HepG2 (cell line): ENCODE results near the gene ZBTB25. TPM values are rescaled to one million over a fixed set of nuclear protein-coding genes. Genes with fewer than 3 reads are reported as not detected.

Source experiments
- ATAC-seq: fragments of 200-7000 bp; cut with Tn5 transposase; 3 replicates; pipeline ENCODE4 v1.9.1; 2020; ENCODE audit warnings: mild to moderate bottlenecking, moderate library complexity
- BruUV-seq: library from RNA; stranded (reverse); fragments of 400-500 nt; replicated peaks from 2 replicates; lab custom pipeline; 2021; lab: Mats Ljungman, UMichigan
- CTCF ChIA-PET: fragments of 300-600 bp; formaldehyde crosslinking; extraction: SDS; loops from one replicate; lab custom pipeline; 2021; ENCODE audit warnings: low total read pairs, inconsistent platforms, low intra/inter-chr PET ratio; lab: Yijun Ruan, JAX
- POLR2A ChIA-PET: fragments of 350-600 bp; sonication (Branson Sonifier 250); formaldehyde crosslinking; loops from one replicate; lab custom pipeline; 2020; ENCODE audit warnings: antibody characterized with exemption, inconsistent platforms; lab: Yijun Ruan, JAX
- DNase-seq: peaks from one replicate; pipeline ENCODE4 v3.0.0-alpha.2; 2015; ENCODE audit warnings: low spot score
- FAIRE-seq: peaks from 3 replicates; lab custom pipeline; 2011; peaks lifted over from hg19 to GRCh38; lab: Jason Lieb, UNC
- H2AFZ ChIP-seq: one replicate; pipeline ENCODE4 v1.6.1; 2011; ENCODE audit warnings: low read length, inconsistent platforms
- H3K27ac ChIP-seq: fragments of 300-600 bp; 3 replicates; pipeline ENCODE4 v1.8.0; 2011; ENCODE audit warnings: mixed run types, mild to moderate bottlenecking, mixed read lengths, low read length, inconsistent platforms; ENCODE audit not compliant: insufficient read depth; ENCODE audit errors: extremely low read length
- H3K27me3 ChIP-seq, 2 experiments: fragments of 200-600 bp in 1 of 2; 2 replicates in 1 of 2; 3 replicates in 1 of 2; pipeline versions ENCODE4 v1.6.0 to v1.8.0; 2011; ENCODE audit warnings: low read length in 2 of 2, mild to moderate bottlenecking in 2 of 2, moderate library complexity in 2 of 2, inconsistent platforms in 1 of 2; ENCODE audit not compliant: insufficient read depth in 2 of 2, control insufficient read depth in 1 of 2
- H3K36me3 ChIP-seq, 2 experiments: fragments of 200-600 bp in 1 of 2; replicated peaks in 1 of 2; 2 replicates in 1 of 2; 3 replicates in 1 of 2; pipeline versions ENCODE4 v1.5.1 to v1.8.0; 2011; ENCODE audit warnings: low read length in 2 of 2, inconsistent platforms in 1 of 2; ENCODE audit not compliant: insufficient read depth in 2 of 2, control insufficient read depth in 1 of 2
- H3K4me1 ChIP-seq: 2 replicates; pipeline ENCODE4 v1.5.1; 2012; ENCODE audit warnings: low read length, inconsistent platforms; ENCODE audit not compliant: insufficient read depth
- H3K4me2 ChIP-seq: 2 replicates; pipeline ENCODE4 v1.6.0; 2011; ENCODE audit warnings: low read depth, low read length, inconsistent platforms
- H3K4me3 ChIP-seq, 3 experiments: fragments of 200-600 bp in 1 of 3; sonication (generic), shearing (Covaris generic) in 1 of 3; replicated peaks in 1 of 3; 2 replicates each; pipeline ENCODE4 v1.5.1; 2011 to 2016; ENCODE audit warnings: low read length in 3 of 3, inconsistent platforms in 2 of 3, low read depth in 2 of 3, mild to moderate bottlenecking in 2 of 3, control low read depth in 1 of 3, mixed read lengths in 1 of 3; ENCODE audit not compliant: insufficient read depth in 1 of 3
- H3K79me2 ChIP-seq: one replicate; pipeline ENCODE4 v1.6.1; 2011; ENCODE audit warnings: low read length, inconsistent platforms; ENCODE audit not compliant: insufficient read depth
- H3K9ac ChIP-seq: 2 replicates; pipeline ENCODE4 v1.6.0; 2011; ENCODE audit warnings: mild to moderate bottlenecking, low read depth, low read length, inconsistent platforms; ENCODE audit not compliant: insufficient read depth
- H3K9me3 ChIP-seq: 2 replicates; pipeline ENCODE4 v1.5.1; 2012; ENCODE audit warnings: mild to moderate bottlenecking, low read length
- H4K20me1 ChIP-seq: 2 replicates; pipeline ENCODE4 v1.6.0; 2011; ENCODE audit warnings: inconsistent platforms, mild to moderate bottlenecking, low read length, moderate library complexity; ENCODE audit not compliant: insufficient read depth
- GFI1 ChIP-seq: sonication (generic); formaldehyde crosslinking; IDR thresholded peaks from 2 replicates; pipeline ENCODE4 v1.5.0; 2020; ENCODE audit warnings: missing genetic modification reagents, mild to moderate bottlenecking, borderline replicate concordance
- NFATC3 ChIP-seq: sonication (generic); formaldehyde crosslinking; IDR thresholded peaks from 2 replicates; pipeline ENCODE4 v1.5.1; 2020; ENCODE audit warnings: mild to moderate bottlenecking, missing genetic modification reagents
- NR2F2 ChIP-seq: IDR thresholded peaks from 2 replicates; pipeline ENCODE4 v1.6.1; 2012; ENCODE audit warnings: low read depth, inconsistent platforms, borderline replicate concordance
- POLR2AphosphoS5 ChIP-seq: IDR thresholded peaks from 2 replicates; pipeline ENCODE4 v1.6.1; 2012; ENCODE audit warnings: low read depth, low read length
- PRMT3 ChIP-seq: sonication (generic); formaldehyde crosslinking; IDR thresholded peaks from 2 replicates; pipeline ENCODE4 v1.8.1; 2022; ENCODE audit warnings: low read depth, mild to moderate bottlenecking, moderate library complexity, missing genetic modification reagents, borderline replicate concordance
- SIX4 ChIP-seq: sonication (generic); formaldehyde crosslinking; IDR thresholded peaks from 2 replicates; pipeline ENCODE4 v1.4.0; 2020; ENCODE audit warnings: missing genetic modification reagents
- SNAI1 ChIP-seq: sonication (generic); formaldehyde crosslinking; IDR thresholded peaks from 2 replicates; pipeline ENCODE4 v1.5.0; 2020; ENCODE audit warnings: mild to moderate bottlenecking, missing genetic modification reagents, borderline replicate concordance
- TFE3 ChIP-seq: IDR thresholded peaks from 2 replicates; pipeline ENCODE4 v1.6.1; 2016
- ZNF484 ChIP-seq: sonication (generic); formaldehyde crosslinking; IDR thresholded peaks from 2 replicates; pipeline ENCODE4 v1.5.1; 2020; ENCODE audit warnings: mild to moderate bottlenecking, low read depth, missing genetic modification reagents, borderline replicate concordance
- WGBS: methylation state at CpG from one replicate; pipeline ENCODE4 v1.1.6; 2017; ENCODE audit warnings: low lambda C conversion rate; 5-methylcytosine and 5-hydroxymethylcytosine counted together
- in situ Hi-C: cut with HindIII; loops from 2 replicates; pipeline ENCODE4 v1.10.0; 2017; ENCODE audit warnings: low pct_unique_long_range_greater_than_20kb; ENCODE audit not compliant: extremely low pct_ligation_motif_present
- intact Hi-C: fragments of 100-400 bp; cut with micrococcal nuclease; formaldehyde crosslinking; loops from one replicate; pipeline ENCODE4 v1.10.0; 2022; ENCODE audit not compliant: unreplicated experiment
- polyA plus RNA-seq, 8 experiments: library from polyadenylated mRNA; depleted of rRNA in 3 of 8; stranded (reverse) in 7 of 8; unstranded in 1 of 8; fragments of >200 nt; fragmentation: Illumina TruSeq in 4 of 8; extraction: Trizol in 4 of 8; gene quantifications; 2 replicates each; pipeline versions ENCODE4 v1.2.1 to v1.2.3, GENCODE V29; 2011 to 2016; ENCODE audit warnings: low read depth in 4 of 8, missing spikeins in 1 of 8, mixed read lengths in 1 of 8; ENCODE audit not compliant: insufficient read depth in 1 of 8
- total RNA-seq, 5 experiments: library from RNA; depleted of rRNA; stranded (reverse); fragments of >200 nt; fragmentation: Illumina TruSeq; extraction: Trizol; gene quantifications; 2 replicates each; pipeline ENCODE4 v1.2.3, GENCODE V29; 2016; ENCODE audit warnings: low read depth in 1 of 5
- TF ChIP-seq, protein P1 (sequence below): IDR thresholded peaks from 2 replicates; pipeline ENCODE4 v1.6.1; 2016; ENCODE audit warnings: mild to moderate bottlenecking
- TF ChIP-seq, protein P2 (sequence below): sonication (generic); formaldehyde crosslinking; IDR thresholded peaks from 2 replicates; pipeline ENCODE4 v1.4.0; 2020; ENCODE audit warnings: mild to moderate bottlenecking, low read depth, missing genetic modification reagents

Gene ZBTB25
- total and polyA plus RNA-seq, 2 of the 13 experiments (the other 11 are each of a cell fraction or from before 2014, with no cell fraction given): 3.5 to 7.6 TPM

DNA sequence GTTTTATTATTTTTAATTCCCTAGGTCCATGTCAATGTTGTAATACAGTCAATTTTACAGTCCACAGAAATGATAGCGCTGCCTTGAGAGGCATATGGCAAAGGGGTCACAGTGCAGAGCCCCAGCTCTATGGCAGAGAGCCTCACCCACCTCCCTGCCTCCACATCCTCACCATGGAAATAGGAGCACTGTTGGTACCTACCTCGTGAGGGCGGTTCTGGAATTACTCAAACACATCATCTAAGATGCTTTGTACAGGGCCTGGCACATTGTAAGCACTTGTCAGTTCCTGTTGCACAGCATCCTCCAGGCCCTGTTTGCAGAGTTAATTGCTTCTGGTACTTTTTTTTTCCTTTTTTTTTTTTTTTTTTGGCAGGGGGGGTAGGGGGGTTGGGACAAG lies 42.4 kb downstream of the ZBTB25 start:
- TF ChIP-seq SNAI1: no peak
- no peak for TF ChIP-seq PRMT3 (CRISPR knock-in tag)
- TF ChIP-seq TFE3 (CRISPR knock-in tag): no peak
- TF ChIP-seq ZNF484 (CRISPR knock-in tag): no peak
- TF ChIP-seq, protein P1, sequence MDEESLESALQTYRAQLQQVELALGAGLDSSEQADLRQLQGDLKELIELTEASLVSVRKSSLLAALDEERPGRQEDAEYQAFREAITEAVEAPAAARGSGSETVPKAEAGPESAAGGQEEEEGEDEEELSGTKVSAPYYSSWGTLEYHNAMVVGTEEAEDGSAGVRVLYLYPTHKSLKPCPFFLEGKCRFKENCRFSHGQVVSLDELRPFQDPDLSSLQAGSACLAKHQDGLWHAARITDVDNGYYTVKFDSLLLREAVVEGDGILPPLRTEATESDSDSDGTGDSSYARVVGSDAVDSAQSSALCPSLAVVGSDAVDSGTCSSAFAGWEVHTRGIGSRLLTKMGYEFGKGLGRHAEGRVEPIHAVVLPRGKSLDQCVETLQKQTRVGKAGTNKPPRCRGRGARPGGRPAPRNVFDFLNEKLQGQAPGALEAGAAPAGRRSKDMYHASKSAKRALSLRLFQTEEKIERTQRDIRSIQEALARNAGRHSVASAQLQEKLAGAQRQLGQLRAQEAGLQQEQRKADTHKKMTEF (CRISPR knock-in tag): no peak
- TF ChIP-seq GFI1 (CRISPR knock-in tag): no peak
- no peak for TF ChIP-seq POLR2AphosphoS5
- no peak for TF ChIP-seq SIX4 (CRISPR knock-in tag)
- TF ChIP-seq, protein P2, sequence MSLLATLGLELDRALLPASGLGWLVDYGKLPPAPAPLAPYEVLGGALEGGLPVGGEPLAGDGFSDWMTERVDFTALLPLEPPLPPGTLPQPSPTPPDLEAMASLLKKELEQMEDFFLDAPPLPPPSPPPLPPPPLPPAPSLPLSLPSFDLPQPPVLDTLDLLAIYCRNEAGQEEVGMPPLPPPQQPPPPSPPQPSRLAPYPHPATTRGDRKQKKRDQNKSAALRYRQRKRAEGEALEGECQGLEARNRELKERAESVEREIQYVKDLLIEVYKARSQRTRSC (CRISPR knock-in tag): no peak
- no peak for TF ChIP-seq NR2F2
- no peak for TF ChIP-seq NFATC3 (CRISPR knock-in tag)
- in situ Hi-C loops: no loop called here

More for the DNA sequence above, 42.4 kb downstream of the ZBTB25 start:
- no peak overlapping the region for H3K9ac ChIP-seq
- DNase-seq (no peak), FAIRE-seq (no peak), ATAC-seq (no peak)
- no peaks in the 10 kb centered on the region for H3K27me3 ChIP-seq
- intact Hi-C loops: no loop called here
- H3K36me3 ChIP-seq: peaks cover 0 to 28% of the 10 kb centered on the region in 2 experiments; a peak in 4 of 5 replicates
- H3K4me1 ChIP-seq: peaks cover 16% of the 10 kb centered on the region
- POLR2A ChIA-PET: no interaction called here
- H2AFZ ChIP-seq: no peak overlapping the region
- H3K9me3 ChIP-seq: no peaks in the 10 kb centered on the region
- H3K27ac ChIP-seq: no peak overlapping the region
- no peak overlapping the region for H3K4me3 ChIP-seq
- CTCF ChIA-PET: no interaction called here
- no peaks in the 10 kb centered on the region for H3K79me2 ChIP-seq
- no TSS peak for BruUV-seq
- H4K20me1 ChIP-seq: no peaks in the 10 kb centered on the region
- WGBS: 100% methylated on average over 3 of the region's 3 CpGs
- no peak overlapping the region for H3K4me2 ChIP-seq
